WTC11 (cell line): ENCODE data around the gene RTKN2. TPM values are rescaled to one million over a fixed set of nuclear protein-coding genes. Genes with fewer than 3 reads are reported as not detected.

ENCODE experiments used
- ATAC-seq: fragments of 200-7000 bp; cut with Tn5 transposase; 2 replicates; pipeline ENCODE4 v1.10.0; 2021; ENCODE audit warnings: mild to moderate bottlenecking, moderate library complexity
- CTCF ChIA-PET: fragments of 300-600 bp; sonication (Branson Sonifier 250); formaldehyde crosslinking; loops from one replicate; lab custom pipeline; 2021; ENCODE audit warnings: antibody characterized with exemption; lab: Charles Lee
- POLR2A ChIA-PET: fragments of 350-600 bp; sonication (Branson Sonifier 250); formaldehyde crosslinking; loops from one replicate; lab custom pipeline; 2021; ENCODE audit warnings: antibody characterized with exemption; lab: Charles Lee
- DNase-seq: peaks from one replicate; pipeline ENCODE4 v3.0.0; 2021; ENCODE audit warnings: low spot score
- H3K27ac Mint-ChIP-seq: 2 replicates; pipeline ENCODE4 v1.8.0; 2021; ENCODE audit warnings: mixed read lengths
- H3K27me3 Mint-ChIP-seq: 2 replicates; pipeline ENCODE4 v1.8.0; 2021; ENCODE audit warnings: low read depth, mild to moderate bottlenecking, moderate library complexity, mixed read lengths
- H3K36me3 Mint-ChIP-seq: 2 replicates; pipeline ENCODE4 v1.8.0; 2021; ENCODE audit warnings: mixed read lengths
- H3K4me1 Mint-ChIP-seq: 2 replicates; pipeline ENCODE4 v1.8.0; 2022; ENCODE audit warnings: mixed read lengths
- H3K4me3 Mint-ChIP-seq: 2 replicates; pipeline ENCODE4 v1.8.0; 2021; ENCODE audit warnings: mild to moderate bottlenecking, moderate library complexity, mixed read lengths
- H3K9me3 Mint-ChIP-seq: 2 replicates; pipeline ENCODE4 v1.8.0; 2021; ENCODE audit warnings: mixed read lengths
- CBFB ChIP-seq: sonication (generic); formaldehyde crosslinking; IDR thresholded peaks from 2 replicates; pipeline ENCODE4 v1.8.1; 2022; ENCODE audit warnings: mild to moderate bottlenecking, low read depth, missing genetic modification reagents
- GTF2I ChIP-seq: fragments of 250-450 bp; sonication (Bioruptor Pico); conservative IDR thresholded peaks from 2 replicates; pipeline ENCODE4 v1.4.0; 2021; ENCODE audit warnings: mild to moderate bottlenecking
- JAZF1 ChIP-seq: fragments of 250-450 bp; sonication (Bioruptor Pico); IDR thresholded peaks from 2 replicates; pipeline ENCODE4 v1.9.0; 2021; ENCODE audit warnings: moderate library complexity, mild to moderate bottlenecking, inconsistent platforms
- NR2C2 ChIP-seq: sonication (generic); formaldehyde crosslinking; IDR thresholded peaks from 2 replicates; pipeline ENCODE4 v1.8.0; 2022; ENCODE audit warnings: mild to moderate bottlenecking, missing genetic modification reagents
- OVOL2 ChIP-seq: fragments of 250-450 bp; sonication (Bioruptor Pico); IDR thresholded peaks from 2 replicates; pipeline ENCODE4 v1.9.0; 2021; ENCODE audit warnings: mild to moderate bottlenecking, borderline replicate concordance
- ZNF232 ChIP-seq: sonication (generic); formaldehyde crosslinking; IDR thresholded peaks from 2 replicates; pipeline ENCODE4 v1.8.0; 2022; ENCODE audit warnings: mild to moderate bottlenecking, missing genetic modification reagents
- ZNF263 ChIP-seq: sonication (generic); formaldehyde crosslinking; IDR thresholded peaks from 2 replicates; pipeline ENCODE4 v1.8.1; 2022; ENCODE audit warnings: low read depth, mild to moderate bottlenecking, moderate library complexity, missing genetic modification reagents
- ZNF671 ChIP-seq: fragments of 250-450 bp; sonication (Bioruptor Pico); IDR thresholded peaks from 2 replicates; pipeline ENCODE4 v1.8.0; 2021; ENCODE audit warnings: mild to moderate bottlenecking
- total RNA-seq: library from RNA; stranded (reverse); gene quantifications from 3 replicates; pipeline ENCODE4 v1.2.3, GENCODE V29; 2021
- TF ChIP-seq, protein P1 (sequence below): fragments of 250-450 bp; sonication (Bioruptor Pico); IDR thresholded peaks from 2 replicates; pipeline ENCODE4 v1.9.0; 2021; ENCODE audit warnings: moderate library complexity, mild to moderate bottlenecking, inconsistent platforms, borderline replicate concordance
- TF ChIP-seq, protein P2 (sequence below): fragments of 200-600 bp; IDR thresholded peaks from 2 replicates; pipeline ENCODE4 v1.8.0; 2022; ENCODE audit warnings: antibody characterized with exemption
- TF ChIP-seq, protein P3 (sequence below): fragments of 250-450 bp; sonication (Bioruptor Pico); IDR thresholded peaks from 2 replicates; pipeline ENCODE4 v1.9.0; 2021; ENCODE audit warnings: mild to moderate bottlenecking, borderline replicate concordance
- TF ChIP-seq, protein P4 (sequence below): sonication (generic); formaldehyde crosslinking; IDR thresholded peaks from 2 replicates; pipeline ENCODE4 v1.8.1; 2022; ENCODE audit warnings: mild to moderate bottlenecking, missing genetic modification reagents, moderate library complexity, borderline replicate concordance
- TF ChIP-seq, protein P5 (sequence below): sonication (generic); formaldehyde crosslinking; IDR thresholded peaks from 2 replicates; pipeline ENCODE4 v1.8.0; 2022; ENCODE audit warnings: missing genetic modification reagents
- TF ChIP-seq, protein P6 (sequence below): sonication (generic); formaldehyde crosslinking; IDR thresholded peaks from 2 replicates; pipeline ENCODE4 v1.8.1; 2023; ENCODE audit warnings: mild to moderate bottlenecking, missing genetic modification reagents
- TF ChIP-seq, protein P7 (sequence below): sonication (generic); formaldehyde crosslinking; IDR thresholded peaks from 2 replicates; pipeline ENCODE4 v1.8.1; 2023; ENCODE audit warnings: mild to moderate bottlenecking, missing genetic modification reagents, moderate library complexity

Gene RTKN2
- total RNA-seq, 1 experiment from 2014 or later = 20.5 TPM

DNA sequence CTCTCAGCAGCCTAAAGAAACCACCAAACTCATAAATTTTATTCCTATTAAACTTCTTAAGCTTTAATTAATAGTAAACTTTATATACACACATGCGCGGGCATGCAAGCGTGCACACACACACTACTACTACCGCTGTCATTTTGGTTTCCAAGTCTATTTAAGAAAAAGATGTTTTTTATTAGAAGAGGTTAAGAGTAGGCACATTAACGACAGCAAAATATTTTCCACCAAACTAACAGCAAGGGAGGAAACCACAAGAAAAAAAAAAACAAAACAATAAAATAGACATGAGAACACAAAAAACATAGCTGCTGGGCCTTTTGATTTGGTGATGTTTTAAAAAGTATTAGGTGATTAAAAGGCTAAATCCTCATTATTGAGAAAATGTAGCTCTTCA is 28.6 kb downstream of the RTKN2 start (continued):
- TF ChIP-seq, protein P1, sequence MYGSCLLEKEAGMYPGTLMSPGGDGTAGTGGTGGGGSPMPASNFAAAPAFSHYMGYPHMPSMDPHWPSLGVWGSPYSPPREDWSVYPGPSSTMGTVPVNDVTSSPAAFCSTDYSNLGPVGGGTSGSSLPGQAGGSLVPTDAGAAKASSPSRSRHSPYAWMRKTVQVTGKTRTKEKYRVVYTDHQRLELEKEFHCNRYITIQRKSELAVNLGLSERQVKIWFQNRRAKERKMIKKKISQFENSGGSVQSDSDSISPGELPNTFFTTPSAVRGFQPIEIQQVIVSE (CRISPR knock-in tag) = no peak
- TF ChIP-seq GTF2I (CRISPR knock-in tag) = no peak
- TF ChIP-seq, protein P2, sequence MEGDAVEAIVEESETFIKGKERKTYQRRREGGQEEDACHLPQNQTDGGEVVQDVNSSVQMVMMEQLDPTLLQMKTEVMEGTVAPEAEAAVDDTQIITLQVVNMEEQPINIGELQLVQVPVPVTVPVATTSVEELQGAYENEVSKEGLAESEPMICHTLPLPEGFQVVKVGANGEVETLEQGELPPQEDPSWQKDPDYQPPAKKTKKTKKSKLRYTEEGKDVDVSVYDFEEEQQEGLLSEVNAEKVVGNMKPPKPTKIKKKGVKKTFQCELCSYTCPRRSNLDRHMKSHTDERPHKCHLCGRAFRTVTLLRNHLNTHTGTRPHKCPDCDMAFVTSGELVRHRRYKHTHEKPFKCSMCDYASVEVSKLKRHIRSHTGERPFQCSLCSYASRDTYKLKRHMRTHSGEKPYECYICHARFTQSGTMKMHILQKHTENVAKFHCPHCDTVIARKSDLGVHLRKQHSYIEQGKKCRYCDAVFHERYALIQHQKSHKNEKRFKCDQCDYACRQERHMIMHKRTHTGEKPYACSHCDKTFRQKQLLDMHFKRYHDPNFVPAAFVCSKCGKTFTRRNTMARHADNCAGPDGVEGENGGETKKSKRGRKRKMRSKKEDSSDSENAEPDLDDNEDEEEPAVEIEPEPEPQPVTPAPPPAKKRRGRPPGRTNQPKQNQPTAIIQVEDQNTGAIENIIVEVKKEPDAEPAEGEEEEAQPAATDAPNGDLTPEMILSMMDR = no peak
- no peak for TF ChIP-seq NR2C2 (CRISPR knock-in tag)
- TF ChIP-seq, protein P3, sequence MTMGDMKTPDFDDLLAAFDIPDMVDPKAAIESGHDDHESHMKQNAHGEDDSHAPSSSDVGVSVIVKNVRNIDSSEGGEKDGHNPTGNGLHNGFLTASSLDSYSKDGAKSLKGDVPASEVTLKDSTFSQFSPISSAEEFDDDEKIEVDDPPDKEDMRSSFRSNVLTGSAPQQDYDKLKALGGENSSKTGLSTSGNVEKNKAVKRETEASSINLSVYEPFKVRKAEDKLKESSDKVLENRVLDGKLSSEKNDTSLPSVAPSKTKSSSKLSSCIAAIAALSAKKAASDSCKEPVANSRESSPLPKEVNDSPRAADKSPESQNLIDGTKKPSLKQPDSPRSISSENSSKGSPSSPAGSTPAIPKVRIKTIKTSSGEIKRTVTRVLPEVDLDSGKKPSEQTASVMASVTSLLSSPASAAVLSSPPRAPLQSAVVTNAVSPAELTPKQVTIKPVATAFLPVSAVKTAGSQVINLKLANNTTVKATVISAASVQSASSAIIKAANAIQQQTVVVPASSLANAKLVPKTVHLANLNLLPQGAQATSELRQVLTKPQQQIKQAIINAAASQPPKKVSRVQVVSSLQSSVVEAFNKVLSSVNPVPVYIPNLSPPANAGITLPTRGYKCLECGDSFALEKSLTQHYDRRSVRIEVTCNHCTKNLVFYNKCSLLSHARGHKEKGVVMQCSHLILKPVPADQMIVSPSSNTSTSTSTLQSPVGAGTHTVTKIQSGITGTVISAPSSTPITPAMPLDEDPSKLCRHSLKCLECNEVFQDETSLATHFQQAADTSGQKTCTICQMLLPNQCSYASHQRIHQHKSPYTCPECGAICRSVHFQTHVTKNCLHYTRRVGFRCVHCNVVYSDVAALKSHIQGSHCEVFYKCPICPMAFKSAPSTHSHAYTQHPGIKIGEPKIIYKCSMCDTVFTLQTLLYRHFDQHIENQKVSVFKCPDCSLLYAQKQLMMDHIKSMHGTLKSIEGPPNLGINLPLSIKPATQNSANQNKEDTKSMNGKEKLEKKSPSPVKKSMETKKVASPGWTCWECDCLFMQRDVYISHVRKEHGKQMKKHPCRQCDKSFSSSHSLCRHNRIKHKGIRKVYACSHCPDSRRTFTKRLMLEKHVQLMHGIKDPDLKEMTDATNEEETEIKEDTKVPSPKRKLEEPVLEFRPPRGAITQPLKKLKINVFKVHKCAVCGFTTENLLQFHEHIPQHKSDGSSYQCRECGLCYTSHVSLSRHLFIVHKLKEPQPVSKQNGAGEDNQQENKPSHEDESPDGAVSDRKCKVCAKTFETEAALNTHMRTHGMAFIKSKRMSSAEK (CRISPR knock-in tag) = no peak
- TF ChIP-seq, protein P4, sequence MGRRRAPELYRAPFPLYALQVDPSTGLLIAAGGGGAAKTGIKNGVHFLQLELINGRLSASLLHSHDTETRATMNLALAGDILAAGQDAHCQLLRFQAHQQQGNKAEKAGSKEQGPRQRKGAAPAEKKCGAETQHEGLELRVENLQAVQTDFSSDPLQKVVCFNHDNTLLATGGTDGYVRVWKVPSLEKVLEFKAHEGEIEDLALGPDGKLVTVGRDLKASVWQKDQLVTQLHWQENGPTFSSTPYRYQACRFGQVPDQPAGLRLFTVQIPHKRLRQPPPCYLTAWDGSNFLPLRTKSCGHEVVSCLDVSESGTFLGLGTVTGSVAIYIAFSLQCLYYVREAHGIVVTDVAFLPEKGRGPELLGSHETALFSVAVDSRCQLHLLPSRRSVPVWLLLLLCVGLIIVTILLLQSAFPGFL = no peak
- TF ChIP-seq, protein P5, sequence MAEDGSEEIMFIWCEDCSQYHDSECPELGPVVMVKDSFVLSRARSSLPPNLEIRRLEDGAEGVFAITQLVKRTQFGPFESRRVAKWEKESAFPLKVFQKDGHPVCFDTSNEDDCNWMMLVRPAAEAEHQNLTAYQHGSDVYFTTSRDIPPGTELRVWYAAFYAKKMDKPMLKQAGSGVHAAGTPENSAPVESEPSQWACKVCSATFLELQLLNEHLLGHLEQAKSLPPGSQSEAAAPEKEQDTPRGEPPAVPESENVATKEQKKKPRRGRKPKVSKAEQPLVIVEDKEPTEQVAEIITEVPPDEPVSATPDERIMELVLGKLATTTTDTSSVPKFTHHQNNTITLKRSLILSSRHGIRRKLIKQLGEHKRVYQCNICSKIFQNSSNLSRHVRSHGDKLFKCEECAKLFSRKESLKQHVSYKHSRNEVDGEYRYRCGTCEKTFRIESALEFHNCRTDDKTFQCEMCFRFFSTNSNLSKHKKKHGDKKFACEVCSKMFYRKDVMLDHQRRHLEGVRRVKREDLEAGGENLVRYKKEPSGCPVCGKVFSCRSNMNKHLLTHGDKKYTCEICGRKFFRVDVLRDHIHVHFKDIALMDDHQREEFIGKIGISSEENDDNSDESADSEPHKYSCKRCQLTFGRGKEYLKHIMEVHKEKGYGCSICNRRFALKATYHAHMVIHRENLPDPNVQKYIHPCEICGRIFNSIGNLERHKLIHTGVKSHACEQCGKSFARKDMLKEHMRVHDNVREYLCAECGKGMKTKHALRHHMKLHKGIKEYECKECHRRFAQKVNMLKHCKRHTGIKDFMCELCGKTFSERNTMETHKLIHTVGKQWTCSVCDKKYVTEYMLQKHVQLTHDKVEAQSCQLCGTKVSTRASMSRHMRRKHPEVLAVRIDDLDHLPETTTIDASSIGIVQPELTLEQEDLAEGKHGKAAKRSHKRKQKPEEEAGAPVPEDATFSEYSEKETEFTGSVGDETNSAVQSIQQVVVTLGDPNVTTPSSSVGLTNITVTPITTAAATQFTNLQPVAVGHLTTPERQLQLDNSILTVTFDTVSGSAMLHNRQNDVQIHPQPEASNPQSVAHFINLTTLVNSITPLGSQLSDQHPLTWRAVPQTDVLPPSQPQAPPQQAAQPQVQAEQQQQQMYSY (CRISPR knock-in tag) = no peak

DNA sequence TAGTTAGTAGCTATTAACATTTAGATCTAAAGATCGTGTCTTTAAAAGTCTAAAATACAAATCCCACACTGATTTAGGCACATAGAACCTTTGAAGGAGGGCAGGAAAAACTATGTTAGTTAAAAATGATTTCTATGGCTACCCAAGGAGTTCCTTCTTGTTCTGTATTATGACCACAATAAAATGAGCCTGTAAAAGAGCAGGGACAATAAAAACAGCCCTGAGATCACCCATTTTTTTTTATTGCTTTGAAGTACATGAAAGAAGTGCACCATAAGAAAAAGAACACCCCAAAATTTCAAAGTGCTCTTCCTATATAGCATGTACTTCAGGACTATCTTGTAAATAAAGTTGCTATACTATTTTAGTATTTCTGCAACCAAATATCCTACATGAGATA is 29.8 kb downstream of the RTKN2 start:
- ChIA-PET CTCF (interaction anchor here (1.0 kb wide), 1 partner anchor 26 kb away, joined by 4 read pairs; no protein-coding TSS in a partner anchor), POLR2A (no interaction called here)
- ATAC-seq (no peak), DNase-seq (no peak)
- peaks cover 5% of the 10 kb centered on the region for H3K36me3 Mint-ChIP-seq
- H3K27ac Mint-ChIP-seq = no peak overlapping the region
- H3K4me1 Mint-ChIP-seq = peaks cover 14% of the 10 kb centered on the region
- no peak overlapping the region for H3K4me3 Mint-ChIP-seq
- no peaks in the 10 kb centered on the region for H3K9me3 Mint-ChIP-seq
- H3K27me3 Mint-ChIP-seq = no peaks in the 10 kb centered on the region
- TF ChIP-seq JAZF1 (CRISPR knock-in tag) = no peak
- no peak for TF ChIP-seq ZNF671
- TF ChIP-seq, protein P6, sequence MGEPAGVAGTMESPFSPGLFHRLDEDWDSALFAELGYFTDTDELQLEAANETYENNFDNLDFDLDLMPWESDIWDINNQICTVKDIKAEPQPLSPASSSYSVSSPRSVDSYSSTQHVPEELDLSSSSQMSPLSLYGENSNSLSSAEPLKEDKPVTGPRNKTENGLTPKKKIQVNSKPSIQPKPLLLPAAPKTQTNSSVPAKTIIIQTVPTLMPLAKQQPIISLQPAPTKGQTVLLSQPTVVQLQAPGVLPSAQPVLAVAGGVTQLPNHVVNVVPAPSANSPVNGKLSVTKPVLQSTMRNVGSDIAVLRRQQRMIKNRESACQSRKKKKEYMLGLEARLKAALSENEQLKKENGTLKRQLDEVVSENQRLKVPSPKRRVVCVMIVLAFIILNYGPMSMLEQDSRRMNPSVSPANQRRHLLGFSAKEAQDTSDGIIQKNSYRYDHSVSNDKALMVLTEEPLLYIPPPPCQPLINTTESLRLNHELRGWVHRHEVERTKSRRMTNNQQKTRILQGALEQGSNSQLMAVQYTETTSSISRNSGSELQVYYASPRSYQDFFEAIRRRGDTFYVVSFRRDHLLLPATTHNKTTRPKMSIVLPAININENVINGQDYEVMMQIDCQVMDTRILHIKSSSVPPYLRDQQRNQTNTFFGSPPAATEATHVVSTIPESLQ (CRISPR knock-in tag) = no peak
- no peak for TF ChIP-seq ZNF263
- TF ChIP-seq, protein P3 (CRISPR knock-in tag) = no peak
- no peak for TF ChIP-seq CBFB (CRISPR knock-in tag)
- TF ChIP-seq OVOL2 = no peak
- TF ChIP-seq, protein P7, sequence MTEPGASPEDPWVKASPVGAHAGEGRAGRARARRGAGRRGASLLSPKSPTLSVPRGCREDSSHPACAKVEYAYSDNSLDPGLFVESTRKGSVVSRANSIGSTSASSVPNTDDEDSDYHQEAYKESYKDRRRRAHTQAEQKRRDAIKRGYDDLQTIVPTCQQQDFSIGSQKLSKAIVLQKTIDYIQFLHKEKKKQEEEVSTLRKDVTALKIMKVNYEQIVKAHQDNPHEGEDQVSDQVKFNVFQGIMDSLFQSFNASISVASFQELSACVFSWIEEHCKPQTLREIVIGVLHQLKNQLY = no peak
- TF ChIP-seq ZNF232 = no peak
